Measurements from ENCODE around the gene PTPN1.

DNA sequence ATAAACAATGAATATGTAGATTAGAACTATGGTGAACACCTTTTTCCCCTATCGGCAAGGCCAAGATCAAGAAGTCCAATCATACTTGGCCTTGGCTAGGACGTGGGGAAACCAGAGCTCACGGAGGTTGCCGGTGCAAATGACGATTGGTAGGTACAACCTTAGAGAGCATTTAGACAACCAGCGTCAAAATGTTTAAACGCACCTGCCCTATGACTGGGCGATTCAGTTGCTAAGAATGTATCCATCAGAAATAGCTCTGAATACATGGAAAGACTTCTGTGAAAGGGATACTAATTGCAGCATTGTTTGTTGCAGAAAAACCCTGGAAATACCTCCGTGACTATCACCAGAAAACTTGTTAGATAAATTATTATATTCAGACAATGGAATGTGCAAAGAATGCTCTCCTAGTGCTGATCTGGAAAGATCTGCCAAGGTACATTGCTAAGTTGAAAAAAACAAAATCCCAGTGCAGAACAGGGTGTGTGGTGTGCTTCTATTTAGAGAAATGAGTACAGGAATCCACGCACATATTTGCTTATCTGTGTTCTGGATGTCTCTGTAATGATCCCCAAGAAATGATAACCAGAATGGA lies 48.0 kb upstream of the PTPN1 start:
- TF ChIP-seq, protein P1, sequence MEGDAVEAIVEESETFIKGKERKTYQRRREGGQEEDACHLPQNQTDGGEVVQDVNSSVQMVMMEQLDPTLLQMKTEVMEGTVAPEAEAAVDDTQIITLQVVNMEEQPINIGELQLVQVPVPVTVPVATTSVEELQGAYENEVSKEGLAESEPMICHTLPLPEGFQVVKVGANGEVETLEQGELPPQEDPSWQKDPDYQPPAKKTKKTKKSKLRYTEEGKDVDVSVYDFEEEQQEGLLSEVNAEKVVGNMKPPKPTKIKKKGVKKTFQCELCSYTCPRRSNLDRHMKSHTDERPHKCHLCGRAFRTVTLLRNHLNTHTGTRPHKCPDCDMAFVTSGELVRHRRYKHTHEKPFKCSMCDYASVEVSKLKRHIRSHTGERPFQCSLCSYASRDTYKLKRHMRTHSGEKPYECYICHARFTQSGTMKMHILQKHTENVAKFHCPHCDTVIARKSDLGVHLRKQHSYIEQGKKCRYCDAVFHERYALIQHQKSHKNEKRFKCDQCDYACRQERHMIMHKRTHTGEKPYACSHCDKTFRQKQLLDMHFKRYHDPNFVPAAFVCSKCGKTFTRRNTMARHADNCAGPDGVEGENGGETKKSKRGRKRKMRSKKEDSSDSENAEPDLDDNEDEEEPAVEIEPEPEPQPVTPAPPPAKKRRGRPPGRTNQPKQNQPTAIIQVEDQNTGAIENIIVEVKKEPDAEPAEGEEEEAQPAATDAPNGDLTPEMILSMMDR (IDR thresholded peaks at IDR 0.05 in 8 of 11, conservative IDR thresholded peaks at IDR 0.05 in 3 of 11) = no peak
- no peak for TF ChIP-seq POLR2AphosphoS5 (IDR thresholded peaks at IDR 0.05)
